Spleen (tissue), 7 donors: ENCODE measurements around the gene SPOP.

Experiments
- CTCF ChIP-seq, 11 experiments: fragments of 200-600 bp in 7 of 11; fragments of 450-650 bp in 4 of 11; sonication (generic) in 4 of 11; IDR thresholded peaks in 8 of 11; conservative IDR thresholded peaks in 3 of 11; 1 replicate in 7 of 11; 2 replicates in 4 of 11; pipeline versions ENCODE4 v1.4.0 to v1.8.0; 2016 to 2021; ENCODE audit warnings: antibody characterized with exemption in 11 of 11, inconsistent platforms in 4 of 11, mild to moderate bottlenecking in 1 of 11
- POLR2A ChIP-seq, 3 donors: fragments of 450-650 bp; IDR thresholded peaks; one replicate each; pipeline ENCODE4 v1.5.1; 2017; ENCODE audit warnings: antibody characterized with exemption in 3 of 3, mild to moderate bottlenecking in 1 of 3
- POLR2AphosphoS5 ChIP-seq, 3 donors: sonication (generic); formaldehyde crosslinking; IDR thresholded peaks; one replicate each; pipeline ENCODE4 v1.5.1; 2017; ENCODE audit warnings: antibody characterized with exemption in 3 of 3
- donor health status: DM: no; HTN: no; CAD: no; lungs with moderate emphysema.
- donor health status: DM: no; HTN: no; CAD: no.
- donor health status: DM: no; HTN: no; CAD: no.

GRCh38 chr17:49691086-49691676 is 13.3 kb upstream of the SPOP start:
- no peak for TF ChIP-seq CTCF (IDR thresholded peaks at IDR 0.05 in 8 of 11, conservative IDR thresholded peaks at IDR 0.05 in 3 of 11)
- TF ChIP-seq POLR2A (IDR thresholded peaks at IDR 0.05), result no peak
- TF ChIP-seq POLR2AphosphoS5 (IDR thresholded peaks at IDR 0.05), result no peak
